Measurements from ENCODE around the gene SDS.

The SDS gene

GRCh38 chr12:113347892-113348291 lies 55.8 kb downstream of the SDS start:
- Histone ChIP-seq H4K20me1 (ENCODE audit: insufficient read depth, low read length) (no peaks in the 10 kb centered on the region), H3K4me2 (ENCODE audit: insufficient read depth, low read length) (no peak overlapping the region), H3K9me3 (ENCODE audit: insufficient read depth, low read length, severe bottlenecking) (no peaks in the 10 kb centered on the region), H3K4me1 (ENCODE audit: insufficient read depth, low read length) (no peaks in the 10 kb centered on the region), H3K79me2 (ENCODE audit: insufficient read depth, low read length) (no peaks in the 10 kb centered on the region), H2AFZ (ENCODE audit: low read depth, low read length) (no peak overlapping the region), H3K9ac (ENCODE audit: low read depth, low read length) (no peak overlapping the region), H3K27ac (ENCODE audit: low read length) (no peak overlapping the region), H3K4me3 (ENCODE audit: low read depth in 1 of 2, low read length in 2 of 2) (no peak overlapping the region), H3K27me3 (ENCODE audit: insufficient read depth, low read length, poor library complexity) (no peaks in the 10 kb centered on the region), H3K36me3 (ENCODE audit: insufficient read depth, low read length) (no peaks in the 10 kb centered on the region)
- 0 out of 3 replicates have a peak, but pooled peaks have one; percentile 12 for ATAC-seq (ENCODE audit: insufficient read depth, low read depth)
- no peak for DNase-seq
- TF ChIP-seq CTCF (IDR thresholded peaks at IDR 0.05; ENCODE audit: borderline replicate concordance, extremely low read depth, low read length, poor library complexity, severe bottlenecking) (no peak), EZH2 (IDR thresholded peaks at IDR 0.05; ENCODE audit: borderline replicate concordance, low read depth, low read length, severe bottlenecking) (no peak)

GRCh38 chr12:113347107-113347506 lies 56.6 kb downstream of the SDS start:
- no peaks in the 10 kb centered on the region for H3K36me3 ChIP-seq (ENCODE audit: insufficient read depth, low read length)
- H3K27me3 ChIP-seq (ENCODE audit: insufficient read depth, low read length, poor library complexity): no peaks in the 10 kb centered on the region
- no peaks in the 10 kb centered on the region for H3K4me1 ChIP-seq (ENCODE audit: insufficient read depth, low read length)
- no peaks in the 10 kb centered on the region for H3K79me2 ChIP-seq (ENCODE audit: insufficient read depth, low read length)
- ATAC-seq (ENCODE audit: insufficient read depth, low read depth) (no peak), DNase-seq (no peak)
- no peak overlapping the region for H2AFZ ChIP-seq (ENCODE audit: low read depth, low read length)
- H3K27ac ChIP-seq (ENCODE audit: low read length): no peak overlapping the region
- H3K9me3 ChIP-seq (ENCODE audit: insufficient read depth, low read length, severe bottlenecking): no peaks in the 10 kb centered on the region
- TF ChIP-seq CTCF (IDR thresholded peaks at IDR 0.05; ENCODE audit: borderline replicate concordance, extremely low read depth, low read length, poor library complexity, severe bottlenecking): peak; percentile 4
- no peak for TF ChIP-seq EZH2 (IDR thresholded peaks at IDR 0.05; ENCODE audit: borderline replicate concordance, low read depth, low read length, severe bottlenecking)
- no peak overlapping the region for H3K4me3 ChIP-seq (ENCODE audit: low read depth in 1 of 2, low read length in 2 of 2)
- H3K4me2 ChIP-seq (ENCODE audit: insufficient read depth, low read length): no peak overlapping the region
- H4K20me1 ChIP-seq (ENCODE audit: insufficient read depth, low read length): no peaks in the 10 kb centered on the region
- no peak overlapping the region for H3K9ac ChIP-seq (ENCODE audit: low read depth, low read length)

GRCh38 chr12:113346353-113346752 lies 57.3 kb downstream of the SDS start:
- no peak overlapping the region for H3K27ac ChIP-seq (ENCODE audit: low read length)
- no peak overlapping the region for H3K9ac ChIP-seq (ENCODE audit: low read depth, low read length)
- TF ChIP-seq EZH2 (IDR thresholded peaks at IDR 0.05; ENCODE audit: borderline replicate concordance, low read depth, low read length, severe bottlenecking) (no peak), CTCF (IDR thresholded peaks at IDR 0.05; ENCODE audit: borderline replicate concordance, extremely low read depth, low read length, poor library complexity, severe bottlenecking) (no peak)
- H3K9me3 ChIP-seq (ENCODE audit: insufficient read depth, low read length, severe bottlenecking): no peaks in the 10 kb centered on the region
- DNase-seq (no peak), ATAC-seq (ENCODE audit: insufficient read depth, low read depth) (no peak)
- no peaks in the 10 kb centered on the region for H4K20me1 ChIP-seq (ENCODE audit: insufficient read depth, low read length)
- no peak overlapping the region for H3K4me3 ChIP-seq (ENCODE audit: low read depth in 1 of 2, low read length in 2 of 2)
- H2AFZ ChIP-seq (ENCODE audit: low read depth, low read length): no peak overlapping the region
- H3K79me2 ChIP-seq (ENCODE audit: insufficient read depth, low read length): no peaks in the 10 kb centered on the region
- no peaks in the 10 kb centered on the region for H3K36me3 ChIP-seq (ENCODE audit: insufficient read depth, low read length)
- H3K4me1 ChIP-seq (ENCODE audit: insufficient read depth, low read length): no peaks in the 10 kb centered on the region
- H3K4me2 ChIP-seq (ENCODE audit: insufficient read depth, low read length): no peak overlapping the region
- no peaks in the 10 kb centered on the region for H3K27me3 ChIP-seq (ENCODE audit: insufficient read depth, low read length, poor library complexity)

GRCh38 chr12:113345318-113345717 lies 58.4 kb downstream of the SDS start:
- Histone ChIP-seq H3K4me1 (ENCODE audit: insufficient read depth, low read length) (no peaks in the 10 kb centered on the region), H3K36me3 (ENCODE audit: insufficient read depth, low read length) (no peaks in the 10 kb centered on the region), H3K27ac (ENCODE audit: low read length) (no peak overlapping the region), H3K4me2 (ENCODE audit: insufficient read depth, low read length) (no peak overlapping the region), H4K20me1 (ENCODE audit: insufficient read depth, low read length) (no peaks in the 10 kb centered on the region), H3K9me3 (ENCODE audit: insufficient read depth, low read length, severe bottlenecking) (no peaks in the 10 kb centered on the region), H3K27me3 (ENCODE audit: insufficient read depth, low read length, poor library complexity) (no peaks in the 10 kb centered on the region), H2AFZ (ENCODE audit: low read depth, low read length) (no peak overlapping the region), H3K4me3 (ENCODE audit: low read depth in 1 of 2, low read length in 2 of 2) (no peak overlapping the region), H3K9ac (ENCODE audit: low read depth, low read length) (no peak overlapping the region), H3K79me2 (ENCODE audit: insufficient read depth, low read length) (no peaks in the 10 kb centered on the region)
- TF ChIP-seq CTCF (IDR thresholded peaks at IDR 0.05; ENCODE audit: borderline replicate concordance, extremely low read depth, low read length, poor library complexity, severe bottlenecking): no peak
- DNase-seq: no peak
- no peak for ATAC-seq (ENCODE audit: insufficient read depth, low read depth)
